OCI-LY7 (cell line): ENCODE measurements around the gene VIPR1.
"Not testable (repeated sequence)": the region's sequence is repeated elsewhere in the genome, so short reads cannot be mapped to it uniquely, and the experiment has no call there.

Experiments used
- EZH2phosphoT487 ChIP-seq: fragments of 200-600 bp; sonication (generic); IDR thresholded peaks from 2 replicates; pipeline ENCODE4 v1.6.1; 2018; ENCODE audit warnings: low read depth, borderline replicate concordance, mild to moderate bottlenecking, mixed run types, antibody characterized with exemption, low read length, moderate library complexity, mixed read lengths
- TF ChIP-seq, protein P1 (sequence below): fragments of 200-600 bp; sonication (generic); conservative IDR thresholded peaks from 2 replicates; pipeline ENCODE4 v1.5.1; 2014; ENCODE audit warnings: mild to moderate bottlenecking, antibody characterized with exemption, low read length, moderate library complexity, mixed read lengths

DNA sequence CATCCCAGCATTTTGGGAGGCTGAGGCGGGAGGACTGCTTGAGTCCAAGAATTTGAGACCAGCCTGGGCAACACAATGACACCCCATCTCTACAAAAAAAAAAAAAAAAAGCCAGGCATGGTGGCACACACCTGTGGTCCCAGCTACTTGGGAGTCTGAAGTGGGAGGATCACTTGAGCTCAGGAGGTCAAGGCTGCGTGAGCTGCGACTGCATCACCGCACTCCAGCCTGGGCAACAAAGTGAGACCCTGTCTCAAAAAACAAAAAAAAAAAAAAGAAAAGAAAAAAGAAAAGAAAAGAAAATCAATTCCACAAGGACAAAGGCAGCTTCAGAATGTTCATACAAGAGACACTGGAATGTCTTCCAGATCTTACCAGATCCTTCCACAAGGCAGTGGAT lies 76.9 kb downstream of the VIPR1 start:
- TF ChIP-seq, protein P1, sequence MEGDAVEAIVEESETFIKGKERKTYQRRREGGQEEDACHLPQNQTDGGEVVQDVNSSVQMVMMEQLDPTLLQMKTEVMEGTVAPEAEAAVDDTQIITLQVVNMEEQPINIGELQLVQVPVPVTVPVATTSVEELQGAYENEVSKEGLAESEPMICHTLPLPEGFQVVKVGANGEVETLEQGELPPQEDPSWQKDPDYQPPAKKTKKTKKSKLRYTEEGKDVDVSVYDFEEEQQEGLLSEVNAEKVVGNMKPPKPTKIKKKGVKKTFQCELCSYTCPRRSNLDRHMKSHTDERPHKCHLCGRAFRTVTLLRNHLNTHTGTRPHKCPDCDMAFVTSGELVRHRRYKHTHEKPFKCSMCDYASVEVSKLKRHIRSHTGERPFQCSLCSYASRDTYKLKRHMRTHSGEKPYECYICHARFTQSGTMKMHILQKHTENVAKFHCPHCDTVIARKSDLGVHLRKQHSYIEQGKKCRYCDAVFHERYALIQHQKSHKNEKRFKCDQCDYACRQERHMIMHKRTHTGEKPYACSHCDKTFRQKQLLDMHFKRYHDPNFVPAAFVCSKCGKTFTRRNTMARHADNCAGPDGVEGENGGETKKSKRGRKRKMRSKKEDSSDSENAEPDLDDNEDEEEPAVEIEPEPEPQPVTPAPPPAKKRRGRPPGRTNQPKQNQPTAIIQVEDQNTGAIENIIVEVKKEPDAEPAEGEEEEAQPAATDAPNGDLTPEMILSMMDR = not testable (repeated sequence)
- not testable (repeated sequence) for TF ChIP-seq EZH2phosphoT487
